Lower leg skin (tissue), 4 donors: Measurements from ENCODE around the gene ACYP1. TPM values are rescaled to one million over a fixed set of nuclear protein-coding genes. Genes with fewer than 3 reads are reported as not detected.

Experiments
- DNase-seq, 2 donors: peaks; one replicate each; pipeline ENCODE4 v3.0.0-alpha.2; 2019; ENCODE audit warnings: low spot score in 2 of 2
- H3K4me3 ChIP-seq: fragments of 200-600 bp; sonication (generic); 2 replicates; pipeline ENCODE4 v1.5.1; 2017; ENCODE audit warnings: mild to moderate bottlenecking, low read depth; ENCODE audit not compliant: poor library complexity, severe bottlenecking
- CTCF ChIP-seq, 3 donors: fragments of 450-650 bp; IDR thresholded peaks; one replicate each; pipeline ENCODE4 v1.5.1; 2016; ENCODE audit warnings: antibody characterized with exemption in 3 of 3, mild to moderate bottlenecking in 3 of 3, moderate library complexity in 2 of 3
- POLR2A ChIP-seq, 2 donors: fragments of 450-650 bp; IDR thresholded peaks; one replicate each; pipeline ENCODE4 v1.6.1; 2016 to 2017; ENCODE audit warnings: antibody characterized with exemption in 2 of 2, mild to moderate bottlenecking in 1 of 2, moderate library complexity in 1 of 2
- WGBS, 2 donors: methylation state at CpG; one replicate each; pipeline ENCODE4 v1.1.5; 2018; 5-methylcytosine and 5-hydroxymethylcytosine counted together
- intact Hi-C: fragments of 100-400 bp; cut with DNase I; formaldehyde crosslinking; loops from one replicate; pipeline ENCODE4 v1.15.0; 2023; ENCODE audit warnings: low total_unique reads
- total RNA-seq, 4 donors: library from RNA; depleted of rRNA; stranded (reverse); fragments of >200 nt; gene quantifications; one replicate each; pipeline ENCODE4 v1.1.0, GENCODE V29; 2016

Gene ACYP1
- total RNA-seq, 4 donors from 2014 or later = 12.7 to 23.8 (median 20.3) TPM

- intact Hi-C loops = no loop called here
- H3K4me3 ChIP-seq = no peak overlapping the region
- 92 to 93% methylated on average over 6 of the region's 6 CpGs for WGBS, 2 donors
- TF ChIP-seq CTCF (IDR thresholded peaks at IDR 0.05) (no peak), POLR2A (IDR thresholded peaks at IDR 0.05) (no peak)
- DNase-seq = no peak
Observed at GRCh38 chr14:75096959-75097358, 33.1 kb upstream of the ACYP1 start.

- H3K4me3 ChIP-seq = no peak overlapping the region
- no peak for DNase-seq
- TF ChIP-seq POLR2A (IDR thresholded peaks at IDR 0.05) (no peak), CTCF (IDR thresholded peaks at IDR 0.05) (no peak)
- intact Hi-C loops = no loop called here
- WGBS, 2 donors = 92% methylated on average over 4 of the region's 4 CpGs
Observed at GRCh38 chr14:75095690-75096089, 31.9 kb upstream of the ACYP1 start.

- intact Hi-C loops = no loop called here
- no peak for DNase-seq
- WGBS, 2 donors = 85 to 87% methylated on average over 3 of the region's 3 CpGs
- TF ChIP-seq POLR2A (IDR thresholded peaks at IDR 0.05) = no peak
- no peak for TF ChIP-seq CTCF (IDR thresholded peaks at IDR 0.05)
- H3K4me3 ChIP-seq = no peak overlapping the region
Observed at GRCh38 chr14:75094896-75095295, 31.1 kb upstream of the ACYP1 start.

- no peak overlapping the region for H3K4me3 ChIP-seq
- intact Hi-C loops = no loop called here
- no peak for DNase-seq
- TF ChIP-seq CTCF (IDR thresholded peaks at IDR 0.05) (no peak), POLR2A (IDR thresholded peaks at IDR 0.05) (no peak)
- WGBS, 2 donors = 85 to 93% methylated on average over 2 of the region's 2 CpGs
Observed at GRCh38 chr14:75092698-75093097, 28.9 kb upstream of the ACYP1 start.

- H3K4me3 ChIP-seq = no peak overlapping the region
- no peak for DNase-seq
- WGBS, 2 donors = 91% methylated on average over 8 of the region's 8 CpGs
- TF ChIP-seq POLR2A (IDR thresholded peaks at IDR 0.05) (no peak), CTCF (IDR thresholded peaks at IDR 0.05) (no peak)
- intact Hi-C loops = no loop called here
Observed at GRCh38 chr14:75091251-75091650, 27.4 kb upstream of the ACYP1 start.

GRCh38 chr14:75090353-75090752 lies 26.5 kb upstream of the ACYP1 start:
- no peak for TF ChIP-seq POLR2A (IDR thresholded peaks at IDR 0.05)
- no peak for TF ChIP-seq CTCF (IDR thresholded peaks at IDR 0.05)
- WGBS, 2 donors = 94 to 95% methylated on average over 3 of the region's 3 CpGs

More at GRCh38 chr14:75090353-75090752, 26.5 kb upstream of the ACYP1 start:
- intact Hi-C loops = no loop called here
- no peak overlapping the region for H3K4me3 ChIP-seq
- DNase-seq = no peak
